A673 (cell line): ENCODE data around the gene DOCK6. TPM values are rescaled to one million over a fixed set of nuclear protein-coding genes. Genes with fewer than 3 reads are reported as not detected.

Source experiments
- BruUV-seq: library from RNA; stranded (reverse); fragments of 400-500 nt; replicated peaks from 2 replicates; lab custom pipeline; 2021; lab: Mats Ljungman, UMichigan
- CTCF ChIA-PET: fragments of 300-600 bp; sonication (Branson Sonifier 250); formaldehyde crosslinking; loops from one replicate; lab custom pipeline; 2022; ENCODE audit warnings: antibody characterized with exemption; lab: Charles Lee
- POLR2A ChIA-PET: fragments of 300-600 bp; sonication (Branson Sonifier 250); formaldehyde crosslinking; loops from one replicate; lab custom pipeline; 2022; ENCODE audit warnings: antibody characterized with exemption; ENCODE audit not compliant: low non-redundant PET; lab: Charles Lee
- DNase-seq: peaks from one replicate; pipeline ENCODE4 v3.0.0-alpha.2; 2015; ENCODE audit warnings: low spot score
- H3K27ac ChIP-seq: fragments of 200-600 bp; sonication (generic); 2 replicates; pipeline ENCODE4 v1.5.1; 2016; ENCODE audit warnings: mixed run types, low read depth, mild to moderate bottlenecking, mixed read lengths, antibody characterized with exemption, low read length; ENCODE audit not compliant: poor library complexity, severe bottlenecking
- H3K27me3 ChIP-seq: fragments of 200-600 bp; sonication (generic); replicated peaks from 2 replicates; pipeline ENCODE4 v1.6.1; 2017; ENCODE audit warnings: mixed run types, low read depth, mild to moderate bottlenecking, mixed read lengths, antibody characterized with exemption, low read length; ENCODE audit not compliant: insufficient read depth, poor library complexity
- H3K36me3 ChIP-seq: fragments of 200-600 bp; sonication (generic); 2 replicates; pipeline ENCODE4 v1.6.1; 2016; ENCODE audit warnings: mixed run types, mild to moderate bottlenecking, mixed read lengths, antibody characterized with exemption, low read length; ENCODE audit not compliant: insufficient read depth, poor library complexity, severe bottlenecking
- H3K4me1 ChIP-seq: fragments of 200-600 bp; sonication (generic); 2 replicates; pipeline ENCODE4 v1.6.1; 2017; ENCODE audit warnings: mixed run types, mild to moderate bottlenecking, mixed read lengths, antibody characterized with exemption, low read length; ENCODE audit not compliant: insufficient read depth, poor library complexity, severe bottlenecking
- H3K4me3 ChIP-seq: fragments of 200-600 bp; sonication (generic); 2 replicates; pipeline ENCODE4 v1.5.1; 2016; ENCODE audit warnings: low read depth, mixed run types, mild to moderate bottlenecking, mixed read lengths, low read length; ENCODE audit not compliant: poor library complexity, severe bottlenecking
- H3K9me3 ChIP-seq: fragments of 200-600 bp; sonication (generic); 2 replicates; pipeline ENCODE4 v1.6.1; 2016; ENCODE audit warnings: mixed run types, low read depth, mild to moderate bottlenecking, mixed read lengths, antibody characterized with exemption, low read length; ENCODE audit not compliant: poor library complexity, severe bottlenecking
- CTCF ChIP-seq: fragments of 300-800, 200-600 bp; sonication (generic); conservative IDR thresholded peaks from 2 replicates; pipeline ENCODE4 v1.5.1; 2017; ENCODE audit warnings: low read depth, mild to moderate bottlenecking, antibody characterized with exemption, low read length, moderate library complexity, mixed read lengths
- EZH2 ChIP-seq: fragments of 200-600 bp; sonication (generic); IDR thresholded peaks from 2 replicates; pipeline ENCODE4 v1.6.1; 2017; ENCODE audit warnings: borderline replicate concordance, low read depth, mild to moderate bottlenecking, mixed read lengths, antibody characterized with exemption, low read length; ENCODE audit not compliant: poor library complexity, severe bottlenecking
- intact Hi-C: fragments of 100-400 bp; cut with micrococcal nuclease; formaldehyde crosslinking; loops from one replicate; pipeline ENCODE4 v1.10.0; 2022; ENCODE audit not compliant: unreplicated experiment
- total RNA-seq: library from RNA; stranded (reverse); gene quantifications from 2 replicates; pipeline ENCODE4 v1.2.3, GENCODE V29; 2021

DOCK6 gene
- total RNA-seq, 1 experiment from 2014 or later: 15.6 TPM

GRCh38 chr19:11288349-11288748 is 26.0 kb upstream of the DOCK6 start:
- Histone ChIP-seq H3K36me3 (no peaks in the 10 kb centered on the region), H3K4me1 (peaks cover 4% of the 10 kb centered on the region), H3K27ac (no peak overlapping the region), H3K9me3 (no peaks in the 10 kb centered on the region), H3K27me3 (no peaks in the 10 kb centered on the region), H3K4me3 (no peak overlapping the region)
- POLR2A ChIA-PET: no interaction called here
- no peak for DNase-seq
- TF ChIP-seq CTCF (peak; percentile 44; the same call in 1 of the 2 replicates), EZH2 (no peak)
- no TSS peak for BruUV-seq
- intact Hi-C loops: loop anchor here (5.0 kb wide), 1 partner anchor 151 kb away; no protein-coding TSS in a partner anchor
- CTCF ChIA-PET: no interaction called here

DNA sequence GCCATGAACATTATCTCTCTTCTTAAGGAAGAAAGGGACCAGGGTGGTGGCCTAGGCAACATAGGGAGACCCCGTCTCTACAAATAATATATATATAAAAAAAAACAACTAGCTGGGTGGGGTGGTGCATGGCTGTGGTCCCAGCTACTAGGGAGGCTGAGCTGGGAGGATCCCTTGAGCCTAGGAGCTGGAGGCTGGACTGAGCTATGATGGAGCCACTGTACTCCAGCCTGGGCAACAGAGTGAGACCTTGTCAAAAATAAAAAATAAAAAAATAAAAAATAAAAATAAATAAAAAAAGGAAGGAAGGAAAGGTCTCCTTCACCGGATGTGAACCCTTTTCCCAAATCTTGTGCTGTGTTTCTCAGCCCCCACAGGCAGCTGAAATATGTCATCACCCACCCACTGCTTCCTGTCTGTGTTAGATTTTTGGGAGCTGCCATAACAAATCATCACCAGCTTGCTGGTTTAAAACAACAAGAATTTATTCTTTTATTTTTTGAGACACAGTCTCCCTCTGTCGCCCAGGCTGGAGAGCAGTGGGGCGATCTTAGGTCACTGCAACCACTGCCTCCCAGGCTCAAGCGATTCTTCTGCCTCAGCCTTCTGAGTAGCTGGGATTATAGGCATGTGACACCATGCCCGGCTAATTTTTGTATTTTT is 24.1 kb upstream of the DOCK6 start:
- intact Hi-C loops: loop anchor here (5.0 kb wide), 1 partner anchor 149 kb away; no protein-coding TSS in a partner anchor
- ChIA-PET CTCF (interaction anchor here (0.8 to 1.0 kb wide), 2 partner anchors 43 to 350 kb away, joined by 3 to 4 read pairs; no protein-coding TSS in a partner anchor), POLR2A (interaction anchor here (0.9 kb wide), 1 partner anchor 60 kb away, joined by 5 read pairs; the partner anchor contains the start of genes CCDC159 and TMEM205)
- peak; percentile 82 for DNase-seq
- BruUV-seq: no TSS peak
- TF ChIP-seq EZH2 (no peak), CTCF (peak; percentile 38)
- Histone ChIP-seq H3K36me3 (no peaks in the 10 kb centered on the region), H3K27ac (peak overlapping the region; percentile 71), H3K4me3 (no peak overlapping the region), H3K4me1 (peaks cover 4% of the 10 kb centered on the region), H3K9me3 (no peaks in the 10 kb centered on the region), H3K27me3 (no peaks in the 10 kb centered on the region)

GRCh38 chr19:11284515-11284914 is 22.2 kb upstream of the DOCK6 start:
- CTCF ChIA-PET: no interaction called here
- no peak overlapping the region for H3K27ac ChIP-seq
- TF ChIP-seq CTCF (no peak), EZH2 (no peak)
- POLR2A ChIA-PET: no interaction called here
- no peaks in the 10 kb centered on the region for H3K36me3 ChIP-seq
- no peak overlapping the region for H3K4me3 ChIP-seq
- BruUV-seq: no TSS peak
- peaks cover 4% of the 10 kb centered on the region for H3K4me1 ChIP-seq
- intact Hi-C loops: no loop called here
- DNase-seq: no peak
- H3K27me3 ChIP-seq: no peaks in the 10 kb centered on the region
- H3K9me3 ChIP-seq: no peaks in the 10 kb centered on the region
